ENCODE measurements around the gene CD55. TPM values are rescaled to one million over a fixed set of nuclear protein-coding genes. Genes with fewer than 3 reads are reported as not detected.

CD55 gene
- total and polyA plus RNA-seq, 2 experiments from 2014 or later: 52.8 to 54.7 TPM

DNA sequence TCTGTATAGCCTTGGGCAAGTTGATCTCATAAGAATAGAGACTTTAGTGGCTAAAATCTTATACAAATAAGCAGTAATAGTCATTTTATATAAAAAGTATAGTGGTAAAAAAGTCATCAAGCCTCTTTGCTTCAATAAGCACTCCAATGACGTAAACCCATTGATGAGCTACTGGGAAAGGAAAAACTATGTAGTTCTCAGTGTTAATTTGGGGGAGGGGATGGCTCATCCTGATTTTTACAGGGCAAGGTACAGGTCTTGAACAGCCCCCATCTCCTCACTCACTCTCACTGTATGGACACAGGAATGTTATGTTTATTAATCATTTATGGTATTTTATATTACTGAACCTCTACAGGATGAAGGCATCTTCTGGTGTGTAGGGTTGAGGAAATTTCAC lies 38.1 kb upstream of the CD55 start:
- H3K9me2 ChIP-seq (ENCODE audit: insufficient read depth): no peaks in the 10 kb centered on the region
- H3K9ac ChIP-seq: no peak overlapping the region
- no peaks in the 10 kb centered on the region for H3K79me2 ChIP-seq (ENCODE audit: insufficient read depth)
- H2AFZ ChIP-seq: no peak overlapping the region
- H3F3A ChIP-seq (ENCODE audit: insufficient read depth): no peaks in the 10 kb centered on the region
- 78 to 82% methylated on average over 1 of the region's 1 CpG for WGBS, 2 experiments (ENCODE audit: low coverage in 1 of 2, low lambda C conversion rate in 2 of 2, missing lambda C conversion rate in 2 of 2)
- no peak overlapping the region for H3K4me2 ChIP-seq (ENCODE audit: unreplicated experiment)
- no peak overlapping the region for H3K27ac ChIP-seq
- H3K4me3 ChIP-seq: no peak overlapping the region
- TF ChIP-seq EZH2phosphoT487 (IDR thresholded peaks at IDR 0.05; ENCODE audit: insufficient read depth, low read depth): no peak
- no peak for TF ChIP-seq EZH2 (IDR thresholded peaks at IDR 0.05; ENCODE audit: insufficient read depth, poor library complexity, severe bottlenecking)
- no peaks in the 10 kb centered on the region for H3K4me1 ChIP-seq (ENCODE audit: insufficient read depth)
- DNase-seq: no peak
- in situ Hi-C loops (cut with MboI): no loop called here
- H3K36me3 ChIP-seq (ENCODE audit: low read depth): no peaks in the 10 kb centered on the region
- H4K20me1 ChIP-seq (ENCODE audit: insufficient read depth): no peaks in the 10 kb centered on the region
- H3K9me3 ChIP-seq (ENCODE audit: low read depth): no peaks in the 10 kb centered on the region
- H3K27me3 ChIP-seq (replicated peaks; ENCODE audit: insufficient read depth): 0 out of 2 replicates have a peak, but pooled peaks cover 6% of the 10 kb centered on the region

DNA sequence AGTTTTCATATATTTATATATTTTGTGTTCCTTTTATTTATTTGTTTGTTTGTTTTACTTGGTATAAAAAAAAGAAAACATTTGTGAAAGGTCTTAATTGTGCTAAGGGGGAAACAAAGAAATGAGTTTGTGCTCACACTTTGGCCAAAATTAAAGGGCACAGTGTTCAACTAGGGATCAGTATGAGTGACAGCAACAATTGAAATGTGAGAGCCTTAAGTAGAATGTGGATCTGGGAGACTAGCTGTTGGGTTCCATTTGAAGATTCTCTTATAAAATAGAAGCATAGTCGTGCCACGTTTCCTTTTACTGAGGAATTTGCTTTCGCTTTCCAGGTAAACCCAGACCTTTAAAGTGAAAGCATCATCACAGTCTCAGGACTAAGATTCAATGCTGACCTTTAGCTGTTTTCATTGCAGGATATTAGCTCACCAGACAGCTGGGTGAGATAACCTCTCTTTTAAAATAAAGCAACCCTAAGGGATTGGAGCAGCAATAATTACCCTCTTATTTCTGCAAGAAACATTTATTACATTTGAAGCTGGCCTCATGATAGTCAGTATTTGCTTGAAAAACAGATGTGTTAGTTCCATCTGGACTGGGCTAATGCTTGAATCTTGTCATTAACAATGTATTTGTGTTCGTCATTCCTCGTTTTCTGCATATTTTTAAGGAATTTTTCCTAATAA lies 37.1 kb upstream of the CD55 start:
- Histone ChIP-seq H3K36me3 (ENCODE audit: low read depth) (no peaks in the 10 kb centered on the region), H3K4me3 (no peak overlapping the region), H2AFZ (no peak overlapping the region), H3K4me2 (ENCODE audit: unreplicated experiment) (no peak overlapping the region), H3K9me3 (ENCODE audit: low read depth) (no peaks in the 10 kb centered on the region), H3K79me2 (ENCODE audit: insufficient read depth) (no peaks in the 10 kb centered on the region), H3F3A (ENCODE audit: insufficient read depth) (no peaks in the 10 kb centered on the region), H3K4me1 (ENCODE audit: insufficient read depth) (no peaks in the 10 kb centered on the region), H3K27me3 (replicated peaks; ENCODE audit: insufficient read depth) (peaks cover 6% of the 10 kb centered on the region; the same call in 1 of the 2 replicates), H3K9me2 (ENCODE audit: insufficient read depth) (no peaks in the 10 kb centered on the region), H3K9ac (no peak overlapping the region), H4K20me1 (ENCODE audit: insufficient read depth) (no peaks in the 10 kb centered on the region), H3K27ac (no peak overlapping the region)
- 24 to 29% methylated on average over 5 of the region's 5 CpGs for WGBS, 2 experiments (ENCODE audit: low coverage in 1 of 2, low lambda C conversion rate in 2 of 2, missing lambda C conversion rate in 2 of 2)
- TF ChIP-seq EZH2 (IDR thresholded peaks at IDR 0.05; ENCODE audit: insufficient read depth, poor library complexity, severe bottlenecking) (no peak), EZH2phosphoT487 (IDR thresholded peaks at IDR 0.05; ENCODE audit: insufficient read depth, low read depth) (no peak)
- DNase-seq: no peak
- in situ Hi-C loops (cut with MboI): no loop called here

DNA sequence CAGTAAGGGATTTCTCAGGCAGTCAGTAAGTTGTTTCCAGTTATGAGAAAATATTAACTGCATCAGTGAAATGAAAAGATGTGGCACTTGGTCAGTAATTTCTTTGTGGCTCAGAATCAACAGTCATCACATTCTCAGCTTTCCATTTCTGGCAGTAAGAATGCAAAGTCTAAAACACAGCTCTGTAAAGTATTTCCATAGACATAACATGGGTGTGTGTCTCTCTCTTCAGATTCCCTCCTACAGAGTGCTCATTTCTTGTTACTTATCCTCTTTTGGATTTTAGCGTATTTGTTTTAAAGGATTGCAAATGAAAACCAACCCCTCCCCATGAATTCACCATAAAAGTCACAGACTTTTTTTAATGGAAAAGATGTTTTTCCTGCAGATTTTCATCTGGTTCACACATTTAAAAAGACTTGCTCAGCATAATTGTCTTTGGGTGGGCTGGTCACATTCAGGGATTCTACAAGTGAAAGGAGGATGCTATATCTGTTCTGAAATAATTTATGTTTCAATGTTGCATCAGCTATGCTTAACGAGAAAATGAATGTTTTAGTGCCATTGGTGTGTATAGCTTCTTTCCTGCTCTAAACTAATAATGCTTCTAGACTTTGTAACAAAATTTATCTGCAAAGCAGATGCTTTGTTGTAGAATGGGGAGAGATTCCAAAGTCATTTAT lies 34.6 kb upstream of the CD55 start:
- H3K4me2 ChIP-seq (ENCODE audit: unreplicated experiment): no peak overlapping the region

GRCh38 chr1:207288315-207288714 lies 33.2 kb upstream of the CD55 start:
- Histone ChIP-seq H3K4me2 (ENCODE audit: unreplicated experiment) (no peak overlapping the region), H3K9ac (no peak overlapping the region), H2AFZ (no peak overlapping the region), H3K4me1 (ENCODE audit: insufficient read depth) (no peaks in the 10 kb centered on the region), H3K4me3 (no peak overlapping the region), H3F3A (ENCODE audit: insufficient read depth) (no peaks in the 10 kb centered on the region), H3K9me3 (ENCODE audit: low read depth) (no peaks in the 10 kb centered on the region), H3K27ac (no peak overlapping the region), H3K9me2 (ENCODE audit: insufficient read depth) (no peaks in the 10 kb centered on the region), H3K79me2 (ENCODE audit: insufficient read depth) (no peaks in the 10 kb centered on the region), H4K20me1 (ENCODE audit: insufficient read depth) (no peaks in the 10 kb centered on the region), H3K27me3 (replicated peaks; ENCODE audit: insufficient read depth) (peaks cover 6% of the 10 kb centered on the region; the same call in 1 of the 2 replicates), H3K36me3 (ENCODE audit: low read depth) (no peaks in the 10 kb centered on the region)
- in situ Hi-C loops (cut with MboI): no loop called here
- DNase-seq: no peak
- WGBS, 2 experiments (ENCODE audit: low coverage in 1 of 2, low lambda C conversion rate in 2 of 2, missing lambda C conversion rate in 2 of 2): 15 to 19% methylated on average over 4 of the region's 4 CpGs
- no peak for TF ChIP-seq EZH2phosphoT487 (IDR thresholded peaks at IDR 0.05; ENCODE audit: insufficient read depth, low read depth)
- TF ChIP-seq EZH2 (IDR thresholded peaks at IDR 0.05; ENCODE audit: insufficient read depth, poor library complexity, severe bottlenecking): no peak

More for the DNA sequence above, 34.6 kb upstream of the CD55 start:
- in situ Hi-C loops (cut with MboI): no loop called here
- DNase-seq: peak; percentile 28
- H4K20me1 ChIP-seq (ENCODE audit: insufficient read depth): no peaks in the 10 kb centered on the region
- WGBS, 2 experiments (ENCODE audit: low coverage in 1 of 2, low lambda C conversion rate in 2 of 2, missing lambda C conversion rate in 2 of 2): 13 to 17% methylated on average over 2 of the region's 2 CpGs
- TF ChIP-seq EZH2 (IDR thresholded peaks at IDR 0.05; ENCODE audit: insufficient read depth, poor library complexity, severe bottlenecking) (no peak), EZH2phosphoT487 (IDR thresholded peaks at IDR 0.05; ENCODE audit: insufficient read depth, low read depth) (no peak)
- H3K4me3 ChIP-seq: no peak overlapping the region
- H3K79me2 ChIP-seq (ENCODE audit: insufficient read depth): no peaks in the 10 kb centered on the region
- no peak overlapping the region for H3K27ac ChIP-seq
- no peaks in the 10 kb centered on the region for H3K4me1 ChIP-seq (ENCODE audit: insufficient read depth)
- H3K36me3 ChIP-seq (ENCODE audit: low read depth): no peaks in the 10 kb centered on the region
- H3K27me3 ChIP-seq (replicated peaks; ENCODE audit: insufficient read depth): peaks cover 6% of the 10 kb centered on the region; the same call in 1 of the 2 replicates
- H2AFZ ChIP-seq: no peak overlapping the region
- no peak overlapping the region for H3K9ac ChIP-seq
- no peaks in the 10 kb centered on the region for H3K9me3 ChIP-seq (ENCODE audit: low read depth)
- no peaks in the 10 kb centered on the region for H3F3A ChIP-seq (ENCODE audit: insufficient read depth)
- H3K9me2 ChIP-seq (ENCODE audit: insufficient read depth): no peaks in the 10 kb centered on the region

Measured in GM23248 (cell line).